Measurements from ENCODE around the gene ZNF263. TPM values are rescaled to one million over a fixed set of nuclear protein-coding genes. Genes with fewer than 3 reads are reported as not detected.
"Not testable (repeated sequence)": the region's sequence is repeated elsewhere in the genome, so short reads cannot be mapped to it uniquely, and the experiment has no call there.

Gene ZNF263
- total RNA-seq, 1 donor from 2014 or later: 53.7 TPM

GRCh38 chr16:3266873-3267537 is 16.3 kb upstream of the ZNF263 start:
- DNase-seq (ENCODE audit: low spot score): peak; percentile 14

- no peak for DNase-seq (ENCODE audit: low spot score)
Measured at GRCh38 chr16:3268294-3268693, 15.0 kb upstream of the ZNF263 start.

- DNase-seq (ENCODE audit: low spot score): not testable (repeated sequence)
Measured at GRCh38 chr16:3270718-3271117, 12.6 kb upstream of the ZNF263 start.

GRCh38 chr16:3271281-3271680 is 12.0 kb upstream of the ZNF263 start:
- not testable (repeated sequence) for DNase-seq (ENCODE audit: low spot score)

- DNase-seq (ENCODE audit: low spot score): no peak
Measured at GRCh38 chr16:3274490-3274889, 8.8 kb upstream of the ZNF263 start.

GRCh38 chr16:3274947-3275346 is 8.3 kb upstream of the ZNF263 start:
- no peak for DNase-seq (ENCODE audit: low spot score)

GRCh38 chr16:3276679-3277078 is 6.6 kb upstream of the ZNF263 start:
- DNase-seq (ENCODE audit: low spot score): no peak

- DNase-seq (ENCODE audit: low spot score): no peak
Measured at GRCh38 chr16:3281222-3281820, 2.0 kb upstream of the ZNF263 start.

- no peak for DNase-seq (ENCODE audit: low spot score)
Measured at GRCh38 chr16:3282103-3282729, 1.1 kb upstream of the ZNF263 start.

GRCh38 chr16:3283543-3284447 is 504 bp downstream of the ZNF263 start:
- no peak for DNase-seq (ENCODE audit: low spot score)

GRCh38 chr16:3285131-3285530 is 1.8 kb downstream of the ZNF263 start:
- no peak for DNase-seq (ENCODE audit: low spot score)

- no peak for DNase-seq (ENCODE audit: low spot score)
Measured at GRCh38 chr16:3289998-3290673, 6.8 kb downstream of the ZNF263 start.

GRCh38 chr16:3292604-3293003 is 9.3 kb downstream of the ZNF263 start:
- no peak for DNase-seq (ENCODE audit: low spot score)

- DNase-seq (ENCODE audit: low spot score): no peak
Measured at GRCh38 chr16:3295209-3295608, 11.9 kb downstream of the ZNF263 start.

- DNase-seq (ENCODE audit: low spot score): no peak
Measured at GRCh38 chr16:3295783-3296182, 12.5 kb downstream of the ZNF263 start.

GRCh38 chr16:3304370-3304769 is 21.1 kb downstream of the ZNF263 start:
- DNase-seq (ENCODE audit: low spot score): no peak

- peak; percentile 95 for DNase-seq (ENCODE audit: low spot score)
Measured at GRCh38 chr16:3305109-3306068, 22.1 kb downstream of the ZNF263 start, which contains the start of the genes TIGD7 and ZNF75A. Gene TIGD7 (minus strand): TSS chr16:3305430. CDS start chr16:3300614, 4,816 bp downstream. Gene ZNF75A (plus strand): TSS chr16:3305497. CDS start chr16:3308429, 2,932 bp downstream.

GRCh38 chr16:3306078-3306477 is 22.8 kb downstream of the ZNF263 start:
- DNase-seq (ENCODE audit: low spot score): no peak

- no peak for DNase-seq (ENCODE audit: low spot score)
Measured at GRCh38 chr16:3311496-3311895, 28.2 kb downstream of the ZNF263 start.

Data from umbilical cord (tissue), 2 donors.